T-helper 2 cell treated with Interferon-gamma antibody and Interleukin-4, amounts not matched to agents 100 ng/mL and 5 ng/mL, for 36 hours (primary cell): ENCODE measurements around the gene ZP2. TPM values are rescaled to one million over a fixed set of nuclear protein-coding genes. Genes with fewer than 3 reads are reported as not detected.
"Not testable (repeated sequence)": the region's sequence is repeated elsewhere in the genome, so short reads cannot be mapped to it uniquely, and the experiment has no call there.

Experiments used
- intact Hi-C: fragments of 100-400 bp; cut with micrococcal nuclease; formaldehyde crosslinking; loops from one replicate; pipeline ENCODE4 v1.15.1; 2023
- total RNA-seq: library from RNA; stranded (reverse); gene quantifications from 2 replicates; pipeline ENCODE4 v1.2.3, GENCODE V29; 2022

ZP2 gene
- total RNA-seq = not detected in 2 replicates

- intact Hi-C loops = no loop called here
Observed at GRCh38 chr16:21211486-21211885, at the start of gene ZP2. Gene ZP2 (minus strand): TSS chr16:21211574. CDS start chr16:21211547, 27 bp downstream.

- intact Hi-C loops = no loop called here
Observed at GRCh38 chr16:21257284-21257683, 45.9 kb upstream of the ZP2 start.

DNA sequence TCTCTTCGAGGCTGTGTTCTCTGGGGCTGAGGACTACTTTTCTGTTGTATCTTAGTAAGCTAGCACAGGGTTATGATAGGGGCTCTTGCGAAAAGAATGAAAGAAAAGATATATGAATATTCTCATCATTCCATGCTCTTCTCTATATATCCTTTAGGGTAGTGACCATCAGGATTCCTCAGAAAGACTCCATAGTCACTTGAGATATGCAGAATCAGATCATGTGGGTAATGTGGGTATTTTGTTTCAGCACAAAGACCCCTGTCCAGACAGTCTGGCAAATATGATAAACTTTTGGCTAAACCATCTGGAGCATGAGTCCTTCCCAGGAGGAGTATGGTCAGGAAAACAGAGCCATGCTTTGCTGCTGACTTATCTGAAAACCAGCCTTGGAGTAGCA lies 45.3 kb upstream of the ZP2 start:
- intact Hi-C loops = no loop called here

DNA sequence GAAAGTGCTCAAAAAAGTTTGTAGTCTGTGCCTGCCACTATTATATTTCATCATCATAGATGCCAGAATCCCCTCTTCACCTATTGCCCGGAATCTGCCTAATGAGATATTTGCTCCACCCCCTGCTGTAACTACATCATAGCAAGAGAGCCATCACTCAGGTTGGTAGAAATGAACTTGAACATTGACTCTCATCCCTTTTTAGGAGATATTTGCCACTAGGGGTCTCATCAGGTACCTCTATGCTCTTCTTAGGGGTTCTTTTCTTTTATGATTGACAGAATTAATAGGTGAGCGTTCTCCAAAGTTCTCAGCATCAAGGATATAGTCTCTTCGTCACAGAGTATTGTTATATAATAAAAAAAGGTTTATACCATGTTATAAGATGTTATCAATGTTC lies 42.1 kb upstream of the ZP2 start:
- intact Hi-C loops = no loop called here

DNA sequence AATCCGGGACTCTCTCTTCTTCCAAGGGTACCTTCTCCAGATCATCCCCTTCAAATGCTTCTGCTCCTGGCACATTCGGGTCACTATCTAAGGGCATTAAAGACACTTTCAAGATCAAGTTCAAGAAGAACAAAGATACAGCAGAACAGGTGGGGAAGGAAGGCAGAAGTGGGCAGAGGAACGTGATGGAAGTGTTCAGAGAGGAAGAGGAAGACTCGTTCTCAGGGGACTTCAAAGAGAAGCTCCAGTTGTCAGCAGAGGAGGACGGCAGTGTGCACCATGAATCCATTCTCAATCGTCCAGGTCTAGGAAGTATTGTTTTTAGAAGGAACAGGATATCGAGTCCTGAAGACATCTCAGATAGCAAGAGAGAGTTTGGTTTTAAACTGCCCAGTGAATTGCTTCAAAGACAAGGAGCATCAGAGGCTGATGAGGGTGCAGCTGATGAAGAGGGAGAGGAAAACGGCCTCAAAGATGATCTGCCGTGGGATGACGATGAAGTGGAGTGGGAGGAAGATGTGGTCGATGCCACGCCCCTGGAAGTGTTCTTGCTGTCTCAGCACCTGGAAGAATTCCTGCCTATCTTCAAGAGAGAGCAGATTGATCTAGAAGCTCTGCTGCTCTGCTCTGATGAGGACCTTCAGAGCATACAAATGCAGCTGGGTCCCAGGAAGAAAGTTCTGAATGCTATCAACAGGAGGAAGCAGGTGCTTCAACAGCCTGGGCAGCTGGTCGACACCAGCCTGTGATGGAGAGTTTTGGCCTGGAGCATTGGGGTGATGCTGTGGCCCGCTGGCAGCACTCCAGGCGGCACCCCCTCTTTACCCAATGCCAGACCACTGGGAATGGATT lies 38.9 kb upstream of the ZP2 start:
- intact Hi-C loops = no loop called here

DNA sequence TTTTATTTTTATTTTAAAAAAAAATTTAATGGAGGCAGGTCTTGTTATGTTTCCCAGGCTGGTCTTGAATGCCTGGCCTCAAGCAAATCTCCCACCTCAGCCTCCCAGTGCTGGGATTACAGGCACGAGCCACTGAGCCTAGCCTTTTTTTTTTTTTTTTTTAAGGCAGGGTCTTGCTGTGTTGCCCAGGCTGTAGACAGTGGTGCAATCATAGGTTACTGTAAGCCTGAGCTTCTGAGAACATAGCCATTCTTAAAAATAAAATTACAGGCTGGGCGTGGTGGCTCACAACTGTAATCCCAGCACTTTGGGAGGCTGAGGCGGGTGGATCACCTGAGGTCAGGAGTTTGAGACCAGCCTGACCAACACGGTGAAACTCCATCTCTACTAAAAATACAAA lies 36.8 kb upstream of the ZP2 start:
- intact Hi-C loops = not testable (repeated sequence)

GRCh38 chr16:21244518-21245215 lies 33.3 kb upstream of the ZP2 start:
- intact Hi-C loops = no loop called here

GRCh38 chr16:21242756-21243155 lies 31.4 kb upstream of the ZP2 start:
- intact Hi-C loops = no loop called here

DNA sequence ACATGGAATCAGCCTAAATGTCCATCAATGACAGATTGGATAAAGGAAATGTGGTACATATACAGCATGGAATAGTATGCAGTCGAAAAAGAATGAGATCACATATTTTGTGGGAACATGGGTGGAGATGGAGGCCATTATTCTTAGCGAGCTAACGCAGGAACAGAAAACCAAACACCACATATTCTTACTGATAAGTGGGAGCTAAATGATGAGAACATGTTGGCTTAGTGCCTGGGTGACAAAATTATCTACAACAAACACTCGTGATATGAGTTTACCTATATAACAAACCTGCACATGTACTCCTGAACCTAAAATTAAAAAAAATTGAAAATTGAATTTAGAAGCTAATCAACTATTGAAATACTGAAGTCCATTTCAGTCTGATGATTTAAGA lies 28.3 kb upstream of the ZP2 start:
- intact Hi-C loops = no loop called here

GRCh38 chr16:21236831-21237230 lies 25.5 kb upstream of the ZP2 start:
- intact Hi-C loops = no loop called here

DNA sequence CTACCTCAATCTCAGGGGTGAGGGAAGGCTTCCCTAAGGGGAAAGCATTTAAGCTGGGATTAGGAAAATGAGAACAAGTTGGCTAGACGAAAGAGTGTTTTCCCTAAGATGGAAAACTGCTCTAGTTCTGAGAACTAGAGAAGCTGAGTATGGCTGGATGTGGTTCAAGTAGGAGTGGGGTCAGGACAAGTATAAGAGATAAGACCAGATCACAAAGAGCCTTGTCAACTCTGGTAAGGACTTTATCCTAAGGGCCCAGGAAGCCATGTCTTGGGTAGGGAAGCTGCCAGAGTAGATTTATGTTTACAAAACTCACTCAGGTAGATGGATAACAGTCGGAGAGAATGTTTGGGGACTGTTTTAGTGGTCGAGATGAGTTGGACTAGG lies 23.8 kb upstream of the ZP2 start:
- intact Hi-C loops = no loop called here

GRCh38 chr16:21233521-21234150 lies 22.3 kb upstream of the ZP2 start, which contains the start of gene ANKS4B:
Gene ANKS4B (plus strand): TSS chr16:21233699. CDS start chr16:21233738, 39 bp downstream.
- intact Hi-C loops = no loop called here

DNA sequence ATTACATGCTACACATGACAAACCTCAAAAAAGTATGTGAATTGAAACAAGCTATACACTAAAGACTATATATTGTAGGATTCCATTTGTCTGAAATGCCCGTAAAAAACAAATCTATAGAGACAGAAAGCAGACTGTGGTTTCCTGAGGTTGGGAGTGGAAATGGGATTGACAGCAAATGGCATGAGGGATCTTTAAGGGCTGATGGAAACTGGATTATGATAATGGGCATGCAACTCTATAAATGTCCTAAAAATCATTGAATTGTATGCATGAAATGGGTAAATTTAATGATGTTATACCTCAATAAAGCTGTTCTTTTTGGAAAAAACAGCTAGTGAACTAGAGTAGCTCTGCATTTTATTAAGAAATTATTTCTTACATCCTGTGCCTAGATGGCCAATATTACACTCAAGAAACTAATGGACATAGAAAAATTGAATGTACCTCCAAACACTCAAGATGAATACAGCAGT lies 21.7 kb upstream of the ZP2 start:
- intact Hi-C loops = no loop called here

- intact Hi-C loops = no loop called here
Observed at GRCh38 chr16:21228361-21228872, 17.0 kb upstream of the ZP2 start.

GRCh38 chr16:21227866-21228265 lies 16.5 kb upstream of the ZP2 start:
- intact Hi-C loops = no loop called here

DNA sequence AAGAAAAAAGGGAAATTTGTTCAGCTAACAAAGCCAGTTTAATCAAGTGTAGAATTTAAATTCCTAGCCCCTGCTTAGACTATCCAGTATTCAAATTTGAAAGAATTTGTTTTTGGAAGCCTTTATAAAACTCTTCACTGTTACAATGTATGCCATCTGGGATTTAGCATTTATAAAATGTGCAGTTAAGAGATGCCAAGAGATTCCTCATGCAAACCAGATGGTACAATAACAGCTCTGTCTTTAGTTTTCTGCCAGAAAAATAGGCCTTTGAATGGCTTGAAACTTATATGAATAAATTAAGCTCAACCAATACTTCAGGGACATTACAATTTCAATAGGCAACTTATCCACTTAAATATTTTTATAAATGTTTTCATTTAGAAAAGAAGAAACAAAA lies 15.4 kb upstream of the ZP2 start:
- intact Hi-C loops = no loop called here

DNA sequence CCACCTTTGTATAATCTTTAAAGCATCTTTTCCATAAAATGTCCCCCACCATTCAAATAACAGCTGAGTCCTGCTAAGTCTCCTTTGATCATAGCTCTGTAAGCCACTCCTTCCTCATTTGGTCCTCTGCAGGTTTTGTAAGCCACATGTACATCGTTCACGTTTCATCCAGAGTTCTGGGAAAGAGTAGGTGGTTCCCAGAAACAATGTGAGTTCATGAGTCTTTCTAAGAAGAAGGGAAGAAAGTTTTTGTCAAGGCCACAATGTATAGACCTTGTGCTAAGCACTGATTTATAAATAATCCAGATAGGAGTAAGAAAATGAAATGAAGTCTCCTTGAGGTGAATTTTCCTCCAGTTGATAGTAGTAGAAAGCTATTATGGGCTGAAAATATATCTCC lies 13.4 kb upstream of the ZP2 start:
- intact Hi-C loops = no loop called here

DNA sequence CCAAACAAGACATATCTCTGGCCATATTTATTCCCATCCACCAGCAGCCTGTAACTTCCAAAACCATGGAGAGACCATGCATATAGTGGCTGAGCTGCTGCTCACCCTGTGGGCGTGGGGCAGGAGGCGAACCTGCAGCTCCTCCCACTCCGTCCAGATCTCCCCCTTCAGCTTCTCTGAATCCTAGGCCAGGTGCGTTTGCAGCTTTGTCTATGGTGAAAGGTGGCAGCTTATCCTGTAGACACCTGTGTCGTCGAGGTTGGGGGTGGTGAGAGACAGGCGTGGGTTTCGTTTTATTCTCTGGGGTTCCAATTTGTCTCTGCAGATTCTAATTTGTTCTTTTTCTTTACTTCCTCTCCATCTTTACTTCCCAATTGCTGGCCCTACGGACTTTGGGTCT lies 12.4 kb upstream of the ZP2 start:
- intact Hi-C loops = no loop called here

GRCh38 chr16:21222495-21223337 lies 11.3 kb upstream of the ZP2 start:
- intact Hi-C loops = no loop called here

- intact Hi-C loops = no loop called here
Observed at GRCh38 chr16:21219551-21219950, 8.2 kb upstream of the ZP2 start.

DNA sequence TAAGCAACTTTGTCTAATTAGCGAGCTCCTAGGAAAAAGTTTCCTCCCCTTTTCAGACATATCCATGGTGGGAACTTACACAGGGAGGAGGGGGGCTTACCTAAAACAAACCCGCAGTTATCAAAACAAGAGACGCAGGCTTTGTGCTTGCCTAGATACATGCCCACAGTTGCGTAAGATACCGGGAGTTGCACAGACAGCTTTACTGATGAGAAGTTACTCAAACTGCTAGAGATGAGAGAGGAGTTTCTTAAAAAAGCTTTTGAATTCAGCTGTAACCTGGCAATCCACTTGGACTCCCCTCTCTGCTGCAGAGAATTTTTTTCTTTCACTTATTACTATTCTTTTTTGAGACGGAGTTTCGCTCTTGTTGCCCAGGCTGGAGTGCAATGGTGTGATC lies 6.8 kb upstream of the ZP2 start:
- intact Hi-C loops = no loop called here
